ENCODE results near the gene GPHA2. TPM values are rescaled to one million over a fixed set of nuclear protein-coding genes. Genes with fewer than 3 reads are reported as not detected.

The GPHA2 gene
- total RNA-seq, 1 donor from 2014 or later: not detected

- H2AFZ ChIP-seq (ENCODE audit: low read depth, low read length): no peak overlapping the region
- Mint-ChIP-seq H3K4me1 (ENCODE audit: low read depth, unreplicated experiment) (no peaks in the 10 kb centered on the region), H3K36me3 (ENCODE audit: low read depth, unreplicated experiment) (no peaks in the 10 kb centered on the region), H3K9me3 (ENCODE audit: unreplicated experiment) (no peaks in the 10 kb centered on the region), H3K27ac (ENCODE audit: unreplicated experiment) (no peak overlapping the region), H3K4me3 (ENCODE audit: unreplicated experiment) (no peak overlapping the region), H3K27me3 (ENCODE audit: low read depth, unreplicated experiment) (peaks cover 17% of the 10 kb centered on the region)
- no peak overlapping the region for H3K4me2 ChIP-seq (ENCODE audit: low read length)
- no peak for TF ChIP-seq CTCF (IDR thresholded peaks at IDR 0.05; ENCODE audit: insufficient read depth, low read depth, low read length)
- no peaks in the 10 kb centered on the region for H3K36me3 ChIP-seq (ENCODE audit: insufficient read depth, low read length)
- no peak for DNase-seq (ENCODE audit: low read depth)
- H3K9me3 ChIP-seq (ENCODE audit: insufficient read depth, low read depth, low read length): no peaks in the 10 kb centered on the region
- peaks cover 17% of the 10 kb centered on the region for H3K27me3 ChIP-seq (ENCODE audit: insufficient read depth, low read length)
- H3K9ac ChIP-seq (ENCODE audit: low read length): no peak overlapping the region
- no peak for FAIRE-seq
- H3K79me2 ChIP-seq (ENCODE audit: insufficient read depth, low read length): no peaks in the 10 kb centered on the region
- no peaks in the 10 kb centered on the region for H3K4me1 ChIP-seq (ENCODE audit: insufficient read depth, low read length)
- H3K27ac ChIP-seq (ENCODE audit: low read depth, low read length): no peak overlapping the region
- no peaks in the 10 kb centered on the region for H4K20me1 ChIP-seq (ENCODE audit: insufficient read depth, low read length)
- no peak overlapping the region for H3K4me3 ChIP-seq (ENCODE audit: insufficient read depth, low read depth, low read length)
These were observed 18.5 kb upstream of the GPHA2 start for GRCh38 chr11:64954201-64954600.

GRCh38 chr11:64951529-64951928 lies 15.8 kb upstream of the GPHA2 start:
- H3K4me3 ChIP-seq (ENCODE audit: insufficient read depth, low read depth, low read length): no peak overlapping the region
- H3K9me3 Mint-ChIP-seq (ENCODE audit: unreplicated experiment): no peaks in the 10 kb centered on the region
- H3K36me3 ChIP-seq (ENCODE audit: insufficient read depth, low read length): no peaks in the 10 kb centered on the region
- DNase-seq (ENCODE audit: low read depth) (no peak), FAIRE-seq (no peak)
- no peaks in the 10 kb centered on the region for H3K79me2 ChIP-seq (ENCODE audit: insufficient read depth, low read length)
- H3K27ac ChIP-seq (ENCODE audit: low read depth, low read length): no peak overlapping the region
- peaks cover 17% of the 10 kb centered on the region for H3K27me3 Mint-ChIP-seq (ENCODE audit: low read depth, unreplicated experiment)
- H3K27ac Mint-ChIP-seq (ENCODE audit: unreplicated experiment): no peak overlapping the region
- H3K4me1 ChIP-seq (ENCODE audit: insufficient read depth, low read length): no peaks in the 10 kb centered on the region
- H3K9ac ChIP-seq (ENCODE audit: low read length): no peak overlapping the region
- no peaks in the 10 kb centered on the region for H3K36me3 Mint-ChIP-seq (ENCODE audit: low read depth, unreplicated experiment)
- no peak overlapping the region for H3K4me3 Mint-ChIP-seq (ENCODE audit: unreplicated experiment)
- H2AFZ ChIP-seq (ENCODE audit: low read depth, low read length): no peak overlapping the region
- peaks cover 15% of the 10 kb centered on the region for H3K27me3 ChIP-seq (ENCODE audit: insufficient read depth, low read length)
- H3K9me3 ChIP-seq (ENCODE audit: insufficient read depth, low read depth, low read length): no peaks in the 10 kb centered on the region
- TF ChIP-seq EZH2 (IDR thresholded peaks at IDR 0.05; ENCODE audit: insufficient read depth, low read length) (no peak), CTCF (IDR thresholded peaks at IDR 0.05; ENCODE audit: insufficient read depth, low read depth, low read length) (no peak)
- no peak overlapping the region for H3K4me2 ChIP-seq (ENCODE audit: low read length)
- H4K20me1 ChIP-seq (ENCODE audit: insufficient read depth, low read length): no peaks in the 10 kb centered on the region
- no peaks in the 10 kb centered on the region for H3K4me1 Mint-ChIP-seq (ENCODE audit: low read depth, unreplicated experiment)

- Mint-ChIP-seq H3K27ac (ENCODE audit: unreplicated experiment) (no peak overlapping the region), H3K36me3 (ENCODE audit: low read depth, unreplicated experiment) (no peaks in the 10 kb centered on the region), H3K4me3 (ENCODE audit: unreplicated experiment) (no peak overlapping the region), H3K27me3 (ENCODE audit: low read depth, unreplicated experiment) (peaks cover 25% of the 10 kb centered on the region), H3K4me1 (ENCODE audit: low read depth, unreplicated experiment) (no peaks in the 10 kb centered on the region), H3K9me3 (ENCODE audit: unreplicated experiment) (peaks cover 2% of the 10 kb centered on the region)
- no peak overlapping the region for H3K4me2 ChIP-seq (ENCODE audit: low read length)
- H3K79me2 ChIP-seq (ENCODE audit: insufficient read depth, low read length): no peaks in the 10 kb centered on the region
- H3K9me3 ChIP-seq (ENCODE audit: insufficient read depth, low read depth, low read length): no peaks in the 10 kb centered on the region
- no peak overlapping the region for H3K4me3 ChIP-seq (ENCODE audit: insufficient read depth, low read depth, low read length)
- FAIRE-seq (no peak), DNase-seq (ENCODE audit: low read depth) (no peak)
- H3K4me1 ChIP-seq (ENCODE audit: insufficient read depth, low read length): no peaks in the 10 kb centered on the region
- no peak for TF ChIP-seq EZH2 (IDR thresholded peaks at IDR 0.05; ENCODE audit: insufficient read depth, low read length)
- no peak for TF ChIP-seq CTCF (IDR thresholded peaks at IDR 0.05; ENCODE audit: insufficient read depth, low read depth, low read length)
- H3K36me3 ChIP-seq (ENCODE audit: insufficient read depth, low read length): no peaks in the 10 kb centered on the region
- no peaks in the 10 kb centered on the region for H4K20me1 ChIP-seq (ENCODE audit: insufficient read depth, low read length)
- no peak overlapping the region for H3K27ac ChIP-seq (ENCODE audit: low read depth, low read length)
- no peak overlapping the region for H3K9ac ChIP-seq (ENCODE audit: low read length)
- peaks cover 23% of the 10 kb centered on the region for H3K27me3 ChIP-seq (ENCODE audit: insufficient read depth, low read length)
- H2AFZ ChIP-seq (ENCODE audit: low read depth, low read length): no peak overlapping the region
These were observed 11.6 kb upstream of the GPHA2 start for GRCh38 chr11:64947208-64947814.
